Caco-2 (cell line): ENCODE data around the gene MEP1B. TPM values are rescaled to one million over a fixed set of nuclear protein-coding genes. Genes with fewer than 3 reads are reported as not detected.
"Not testable (repeated sequence)": the region's sequence is repeated elsewhere in the genome, so short reads cannot be mapped to it uniquely, and the experiment has no call there.

Source experiments
- BruUV-seq: library from RNA; stranded (reverse); fragments of 400-500 nt; replicated peaks from 2 replicates; lab custom pipeline; 2021; lab: Mats Ljungman, UMichigan
- CTCF ChIA-PET: fragments of 300-600 bp; sonication (Branson Sonifier 250); formaldehyde crosslinking; loops from one replicate; lab custom pipeline; 2022; ENCODE audit warnings: antibody characterized with exemption; lab: Charles Lee
- POLR2A ChIA-PET: fragments of 300-600 bp; sonication (Branson Sonifier 250); formaldehyde crosslinking; loops from one replicate; lab custom pipeline; 2022; ENCODE audit warnings: antibody characterized with exemption; lab: Charles Lee
- DNase-seq, 2 experiments: peaks; one replicate each; pipeline versions ENCODE4 v3.0.0 to v3.0.0-alpha.2; 2020 to 2022
- H3K27me3 ChIP-seq: replicated peaks from 2 replicates; pipeline ENCODE4 v1.6.0; 2011; ENCODE audit warnings: low read length; ENCODE audit not compliant: control insufficient read depth, insufficient read depth
- H3K36me3 ChIP-seq: 2 replicates; pipeline ENCODE4 v1.5.1; 2011; ENCODE audit warnings: low read length; ENCODE audit not compliant: control insufficient read depth, insufficient read depth
- H3K4me1 ChIP-seq: fragments of 250-450 bp; sonication (Bioruptor Pico); 2 replicates; pipeline ENCODE4 v1.5.1; 2020; ENCODE audit warnings: mild to moderate bottlenecking
- H3K4me3 ChIP-seq: 2 replicates; pipeline ENCODE4 v1.5.1; 2011; ENCODE audit warnings: low read depth, mild to moderate bottlenecking, control low read depth, low read length
- H3K9me3 ChIP-seq: fragments of 250-450 bp; sonication (Bioruptor Pico); 2 replicates; pipeline ENCODE4 v1.5.1; 2020; ENCODE audit warnings: mild to moderate bottlenecking, moderate library complexity
- H3K27ac Mint-ChIP-seq: one replicate; pipeline ENCODE4 v1.8.0; 2022; ENCODE audit warnings: mixed read lengths; ENCODE audit not compliant: unreplicated experiment
- H3K27me3 Mint-ChIP-seq: one replicate; pipeline ENCODE4 v1.8.0; 2022; ENCODE audit warnings: mixed read lengths; ENCODE audit not compliant: insufficient read depth, unreplicated experiment
- H3K36me3 Mint-ChIP-seq: one replicate; pipeline ENCODE4 v1.8.0; 2022; ENCODE audit warnings: mild to moderate bottlenecking, mixed read lengths; ENCODE audit not compliant: insufficient read depth, unreplicated experiment
- H3K4me1 Mint-ChIP-seq: one replicate; pipeline ENCODE4 v1.8.0; 2022; ENCODE audit warnings: low read depth, mixed read lengths; ENCODE audit not compliant: unreplicated experiment
- H3K4me3 Mint-ChIP-seq: one replicate; pipeline ENCODE4 v1.8.0; 2022; ENCODE audit warnings: mild to moderate bottlenecking, moderate library complexity, mixed read lengths; ENCODE audit not compliant: unreplicated experiment
- H3K9me3 Mint-ChIP-seq: one replicate; pipeline ENCODE4 v1.8.0; 2022; ENCODE audit warnings: mixed read lengths; ENCODE audit not compliant: unreplicated experiment
- CTCF ChIP-seq, 2 experiments: fragments of 200-600 bp in 1 of 2; IDR thresholded peaks; 1 replicate in 1 of 2; 2 replicates in 1 of 2; pipeline versions ENCODE4 v1.5.1 to v1.8.0; 2011 to 2022; ENCODE audit warnings: antibody characterized with exemption in 1 of 2, control low read depth in 1 of 2, inconsistent platforms in 1 of 2, low read depth in 1 of 2, low read length in 1 of 2, mild to moderate bottlenecking in 1 of 2, moderate library complexity in 1 of 2; ENCODE audit not compliant: insufficient read depth in 1 of 2, severe bottlenecking in 1 of 2, unreplicated experiment in 1 of 2
- intact Hi-C: fragments of 100-400 bp; cut with micrococcal nuclease; formaldehyde crosslinking; loops from one replicate; pipeline ENCODE4 v1.10.0; 2022; ENCODE audit not compliant: unreplicated experiment
- total RNA-seq: library from RNA; stranded (reverse); gene quantifications from 2 replicates; pipeline ENCODE4 v1.2.3, GENCODE V29; 2022

The MEP1B gene
- total RNA-seq, 1 experiment from 2014 or later: not detected

- no peaks in the 10 kb centered on the region for H3K9me3 ChIP-seq
- H3K4me3 ChIP-seq: no peak overlapping the region
- Mint-ChIP-seq H3K9me3 (no peaks in the 10 kb centered on the region), H3K27ac (no peak overlapping the region), H3K4me3 (no peak overlapping the region), H3K36me3 (no peaks in the 10 kb centered on the region), H3K4me1 (no peaks in the 10 kb centered on the region), H3K27me3 (no peaks in the 10 kb centered on the region)
- no peaks in the 10 kb centered on the region for H3K36me3 ChIP-seq
- no peak for DNase-seq
- no peaks in the 10 kb centered on the region for H3K27me3 ChIP-seq
- BruUV-seq: no TSS peak
- ChIA-PET POLR2A (no interaction called here), CTCF (no interaction called here)
- no peaks in the 10 kb centered on the region for H3K4me1 ChIP-seq
- no peak for TF ChIP-seq CTCF (IDR thresholded peaks at IDR 0.05; ENCODE audit: insufficient read depth in 1 of 2, low read depth in 1 of 2, low read length in 1 of 2, severe bottlenecking in 1 of 2, unreplicated experiment in 1 of 2)
- intact Hi-C loops: no loop called here
These were observed 26.6 kb downstream of the MEP1B start for GRCh38 chr18:32216390-32216789.

- Mint-ChIP-seq H3K36me3 (no peaks in the 10 kb centered on the region), H3K27me3 (no peaks in the 10 kb centered on the region), H3K9me3 (no peaks in the 10 kb centered on the region), H3K27ac (no peak overlapping the region), H3K4me1 (no peaks in the 10 kb centered on the region), H3K4me3 (no peak overlapping the region)
- H3K4me3 ChIP-seq: no peak overlapping the region
- DNase-seq: no peak
- no peak for TF ChIP-seq CTCF (IDR thresholded peaks at IDR 0.05; ENCODE audit: insufficient read depth in 1 of 2, low read depth in 1 of 2, low read length in 1 of 2, severe bottlenecking in 1 of 2, unreplicated experiment in 1 of 2)
- H3K27me3 ChIP-seq: no peaks in the 10 kb centered on the region
- CTCF ChIA-PET: interaction anchor here (1.3 kb wide), 1 partner anchor 62 kb away, joined by 4 read pairs; no protein-coding TSS in a partner anchor
- intact Hi-C loops: no loop called here
- H3K36me3 ChIP-seq: no peaks in the 10 kb centered on the region
- no TSS peak for BruUV-seq
- POLR2A ChIA-PET: no interaction called here
- H3K9me3 ChIP-seq: no peaks in the 10 kb centered on the region
- H3K4me1 ChIP-seq: no peaks in the 10 kb centered on the region
These were observed 29.7 kb downstream of the MEP1B start for GRCh38 chr18:32219431-32220018.

- H3K4me1 Mint-ChIP-seq, POLR2A ChIA-PET: not testable (repeated sequence)
These were observed 43.5 kb downstream of the MEP1B start for GRCh38 chr18:32233348-32233747.

More at GRCh38 chr18:32233348-32233747, 43.5 kb downstream of the MEP1B start:
- DNase-seq, H3K27me3 Mint-ChIP-seq, H3K9me3 Mint-ChIP-seq, H3K27me3 ChIP-seq, H3K36me3 ChIP-seq, intact Hi-C loops, BruUV-seq, H3K4me3 ChIP-seq, H3K9me3 ChIP-seq, CTCF ChIA-PET, H3K4me1 ChIP-seq, H3K36me3 Mint-ChIP-seq, H3K27ac Mint-ChIP-seq, H3K4me3 Mint-ChIP-seq: not testable (repeated sequence)
